A549 (cell line): ENCODE data around the gene MTCL1.

Experiments
- CEBPB ChIP-seq, 2 experiments: fragments of >200 bp in 1 of 2; sonication (Bioruptor Twin) in 1 of 2; formaldehyde crosslinking in 1 of 2; IDR thresholded peaks; 2 replicates each; pipeline ENCODE4 v1.6.1; 2012 to 2016
- CTCF ChIP-seq: fragments of >200 bp; sonication (Bioruptor Twin); formaldehyde crosslinking; IDR thresholded peaks from 3 replicates; pipeline ENCODE4 v1.5.1; 2016
- MAFK ChIP-seq: fragments of 450-650 bp; IDR thresholded peaks from 2 replicates; pipeline ENCODE4 v1.6.1; 2014; ENCODE audit not compliant: partially characterized antibody
- POLR2A ChIP-seq: IDR thresholded peaks from 2 replicates; pipeline ENCODE4 v1.6.1; 2012; ENCODE audit warnings: mild to moderate bottlenecking, low read length
- RAD21 ChIP-seq, 2 experiments: fragments of >200 bp in 1 of 2; sonication (Bioruptor Twin) in 1 of 2; formaldehyde crosslinking in 1 of 2; IDR thresholded peaks in 1 of 2; conservative IDR thresholded peaks in 1 of 2; 2 replicates in 1 of 2; 3 replicates in 1 of 2; pipeline ENCODE4 v1.6.1; 2012 to 2018; ENCODE audit warnings: inconsistent platforms in 1 of 2

DNA sequence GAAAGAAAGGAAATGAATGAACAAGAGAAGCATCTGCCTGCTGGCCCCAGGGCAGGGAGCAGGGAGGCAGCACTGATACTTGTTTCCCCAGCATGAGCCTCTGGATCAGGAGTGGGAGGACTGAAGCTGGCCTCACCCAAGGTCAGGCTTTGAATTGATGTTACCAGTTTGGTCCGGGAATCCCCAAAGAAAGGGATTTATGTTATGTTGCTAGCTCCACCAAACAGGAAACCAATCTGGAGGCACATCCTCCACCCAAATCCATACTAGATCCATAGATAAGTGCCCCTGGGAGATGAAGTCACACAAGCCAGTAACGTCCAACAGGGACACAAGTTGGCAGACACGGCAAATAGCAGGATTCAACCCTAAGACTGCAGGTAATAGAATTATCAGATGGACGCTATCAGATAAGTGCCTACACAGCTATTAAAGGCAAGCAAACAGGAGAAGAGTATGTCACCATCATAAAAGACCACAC, 85.9 kb downstream of the MTCL1 start:
- TF ChIP-seq POLR2A = no peak
- no peak for TF ChIP-seq CTCF
- TF ChIP-seq CEBPB (IDR thresholded peaks at IDR 0.05) = no peak
- no peak for TF ChIP-seq RAD21 (conservative IDR thresholded peaks at IDR 0.05 in 1 of 2, IDR thresholded peaks at IDR 0.05 in 1 of 2)
- no peak for TF ChIP-seq MAFK
